Pancreas (tissue), 10 donors: ENCODE measurements around the gene IL6R. TPM values are rescaled to one million over a fixed set of nuclear protein-coding genes. Genes with fewer than 3 reads are reported as not detected.

Experiments
- ATAC-seq, 4 donors: fragments of 200-7000 bp; cut with Tn5 transposase; one replicate each; pipeline versions ENCODE4 v1.8.0 to v1.9.1; 2020; ENCODE audit warnings: mild to moderate bottlenecking in 4 of 4, moderate library complexity in 4 of 4
- DNase-seq, 6 donors: peaks; one replicate each; pipeline ENCODE4 v3.0.0-alpha.2; 2020
- FAIRE-seq: peaks from 2 replicates; lab custom pipeline; 2012; peaks lifted over from hg19 to GRCh38; lab: Jason Lieb, UNC
- H3K27ac ChIP-seq, 4 donors: fragments of 200-600 bp; sonication (generic); 1 replicate in 3 of 4; 2 replicates in 1 of 4; pipeline versions ENCODE4 v1.5.0 to v1.8.0; 2020
- H3K27me3 ChIP-seq, 4 donors: fragments of 200-600 bp; one replicate each; pipeline ENCODE4 v1.8.0; 2021
- H3K36me3 ChIP-seq, 3 donors: fragments of 200-600 bp; sonication (generic) in 1 of 3; one replicate each; pipeline versions ENCODE4 v1.5.0 to v1.8.0; 2020 to 2021
- H3K4me1 ChIP-seq, 3 donors: fragments of 200-600 bp; one replicate each; pipeline ENCODE4 v1.8.0; 2021
- H3K4me3 ChIP-seq, 4 donors: fragments of 200-600 bp; sonication (generic) in 2 of 4; one replicate each; pipeline versions ENCODE4 v1.5.0 to v1.8.0; 2020 to 2021
- H3K9me3 ChIP-seq, 4 donors: fragments of 200-600 bp; one replicate each; pipeline ENCODE4 v1.8.0; 2021
- CTCF ChIP-seq, 4 donors: fragments of 200-600 bp; sonication (generic) in 3 of 4; IDR thresholded peaks; one replicate each; pipeline versions ENCODE4 v1.5.0 to v1.8.0; 2021; ENCODE audit warnings: antibody characterized with exemption in 4 of 4
- WGBS, 2 donors: extraction: QIAGEN DNeasy Blood & Tissue Kit; methylation state at CpG; one replicate each; pipeline ENCODE4 v1.1.7; 2013; 5-methylcytosine and 5-hydroxymethylcytosine counted together
- intact Hi-C, 3 donors: fragments of 100-400 bp; cut with DNase I; formaldehyde crosslinking; loops; one replicate each; pipeline versions ENCODE4 v1.11.1 to v1.14.2; 2022
- polyA plus RNA-seq, 2 donors: library from polyadenylated mRNA; stranded (reverse); fragments of 200-250 nt; gene quantifications; one replicate each; pipeline ENCODE4 v1.2.3, GENCODE V29; 2013
- total RNA-seq, 6 donors: library from RNA; stranded (reverse); fragmentation: NEBNext Ultra II Directional in 4 of 6; extraction: Animal tissue kit (Norgen Biotek cat#: 25700) in 4 of 6; gene quantifications; one replicate each; pipeline versions ENCODE4 v1.2.1 to v1.2.4, GENCODE V29; 2021 to 2023
- donor health status: healthy with polysubstance abuse.
- donor health status: DM: no; HTN: no; CAD: no; lungs with moderate emphysema.
- donor health status: DM: no; HTN: no; CAD: no.
- donor health status: control.
- donor health status: control.
- donor health status: Bipolar disorder and iron deficiency.
- donor health status: DM: yes; HTN: yes; CAD: no.
- donor health status: DM: no; HTN: no; CAD: no.
- donor health status: DM: no; HTN: no; CAD: no.
- donor health status: DM: yes; HTN: yes; CAD: no.

IL6R gene
- total and polyA plus RNA-seq, 8 donors, result 2.2 to 12.9 (median 7.1) TPM

GRCh38 chr1:154440036-154440804 is 35.1 kb downstream of the IL6R start:
- no peak for TF ChIP-seq CTCF (IDR thresholded peaks at IDR 0.05)
- ATAC-seq, result no peak

GRCh38 chr1:154441241-154441888 is 36.2 kb downstream of the IL6R start:
- 79 to 82% methylated on average over 8 of the region's 8 CpGs for WGBS, 2 donors
- FAIRE-seq (no peak), ATAC-seq (no peak), DNase-seq (no peak)
- Histone ChIP-seq H3K9me3 (no peaks in the 10 kb centered on the region), H3K36me3 (no peaks in the 10 kb centered on the region), H3K4me1 (peaks cover 0 to 4% (median 0%) of the 10 kb centered on the region in 3 donors), H3K27ac (no peak overlapping the region), H3K4me3 (no peak overlapping the region), H3K27me3 (no peaks in the 10 kb centered on the region)
- TF ChIP-seq CTCF (IDR thresholded peaks at IDR 0.05), result no peak
- intact Hi-C loops, result no loop called here

More at GRCh38 chr1:154440036-154440804, 35.1 kb downstream of the IL6R start:
- intact Hi-C loops, result no loop called here
- no peak overlapping the region for H3K4me3 ChIP-seq
- WGBS, 2 donors, result 74 to 90% methylated on average over 6 of the region's 6 CpGs
- DNase-seq (no peak), FAIRE-seq (no peak)
- no peaks in the 10 kb centered on the region for H3K9me3 ChIP-seq
- no peaks in the 10 kb centered on the region for H3K27me3 ChIP-seq
- peak overlapping the region in 2 of 4 donors; percentile 55 to 66 for H3K27ac ChIP-seq
- peaks cover 0 to 4% (median 0%) of the 10 kb centered on the region in 3 donors for H3K4me1 ChIP-seq
- no peaks in the 10 kb centered on the region for H3K36me3 ChIP-seq

GRCh38 chr1:154442006-154442740 is 37.0 kb downstream of the IL6R start:
- 78% methylated on average over 13 of the region's 13 CpGs for WGBS, 2 donors
- Histone ChIP-seq H3K27me3 (no peaks in the 10 kb centered on the region), H3K4me3 (no peak overlapping the region), H3K36me3 (no peaks in the 10 kb centered on the region), H3K27ac (peak overlapping the region in 1 of 4 donors; percentile 17), H3K4me1 (peaks cover 0 to 4% (median 0%) of the 10 kb centered on the region in 3 donors), H3K9me3 (no peaks in the 10 kb centered on the region)
- no peak for FAIRE-seq
- TF ChIP-seq CTCF (IDR thresholded peaks at IDR 0.05), result peak in 1 of 4 donors; percentile 11
- intact Hi-C loops, result no loop called here
- peak in 2 of 4 donors; percentile 51 to 64 for ATAC-seq
- DNase-seq, result no peak

- Histone ChIP-seq H3K27ac (no peak overlapping the region), H3K36me3 (no peaks in the 10 kb centered on the region), H3K4me1 (peaks cover 0 to 4% (median 0%) of the 10 kb centered on the region in 3 donors), H3K9me3 (no peaks in the 10 kb centered on the region), H3K27me3 (no peaks in the 10 kb centered on the region), H3K4me3 (no peak overlapping the region)
- no peak for DNase-seq
- FAIRE-seq, result no peak
- 76 to 79% methylated on average over 8 of the region's 8 CpGs for WGBS, 2 donors
- no peak for TF ChIP-seq CTCF (IDR thresholded peaks at IDR 0.05)
- intact Hi-C loops, result no loop called here
- no peak for ATAC-seq
These were observed 38.3 kb downstream of the IL6R start for GRCh38 chr1:154443274-154444013.
